Activated CD4-positive, alpha-beta T cell treated with anti-CD3 and anti-CD28 coated beads, Interleukin-2, amount 10 ng/mL, durations not matched to agents 7 days and 5 days (primary cell): ENCODE data around the gene SCCPDH. TPM values are rescaled to one million over a fixed set of nuclear protein-coding genes. Genes with fewer than 3 reads are reported as not detected.
"Not testable (repeated sequence)": the region's sequence is repeated elsewhere in the genome, so short reads cannot be mapped to it uniquely, and the experiment has no call there.

Source experiments
- CTCF ChIA-PET: fragments of 350-600 bp; sonication (Branson Sonifier 250); formaldehyde crosslinking; loops from one replicate; lab custom pipeline; 2021; ENCODE audit warnings: antibody characterized with exemption; lab: Charles Lee
- POLR2A ChIA-PET: fragments of 350-600 bp; sonication (Branson Sonifier 250); formaldehyde crosslinking; loops from one replicate; lab custom pipeline; 2021; ENCODE audit warnings: antibody characterized with exemption; lab: Charles Lee
- DNase-seq: peaks from one replicate; pipeline ENCODE4 v3.0.0-alpha.2; 2020
- H3K27ac Mint-ChIP-seq: one replicate; pipeline ENCODE4 v1.8.0; 2021; ENCODE audit warnings: mild to moderate bottlenecking, moderate library complexity, mixed read lengths
- H3K27me3 Mint-ChIP-seq: one replicate; pipeline ENCODE4 v1.8.0; 2021; ENCODE audit warnings: mixed read lengths
- H3K36me3 Mint-ChIP-seq: one replicate; pipeline ENCODE4 v1.8.0; 2021; ENCODE audit warnings: low read depth, mixed read lengths
- H3K4me1 Mint-ChIP-seq: one replicate; pipeline ENCODE4 v1.8.0; 2021; ENCODE audit warnings: mixed read lengths
- H3K4me3 Mint-ChIP-seq: one replicate; pipeline ENCODE4 v1.8.0; 2021; ENCODE audit warnings: mild to moderate bottlenecking, moderate library complexity, mixed read lengths
- H3K9me3 Mint-ChIP-seq: one replicate; pipeline ENCODE4 v1.8.0; 2021; ENCODE audit warnings: mixed read lengths
- total RNA-seq, 2 experiments: library from RNA; stranded (reverse); gene quantifications; one replicate each; pipeline ENCODE4 v1.2.3, GENCODE V29; 2021

Gene SCCPDH
- total RNA-seq, 2 experiments from 2014 or later: 9.4 to 10.9 TPM

DNA sequence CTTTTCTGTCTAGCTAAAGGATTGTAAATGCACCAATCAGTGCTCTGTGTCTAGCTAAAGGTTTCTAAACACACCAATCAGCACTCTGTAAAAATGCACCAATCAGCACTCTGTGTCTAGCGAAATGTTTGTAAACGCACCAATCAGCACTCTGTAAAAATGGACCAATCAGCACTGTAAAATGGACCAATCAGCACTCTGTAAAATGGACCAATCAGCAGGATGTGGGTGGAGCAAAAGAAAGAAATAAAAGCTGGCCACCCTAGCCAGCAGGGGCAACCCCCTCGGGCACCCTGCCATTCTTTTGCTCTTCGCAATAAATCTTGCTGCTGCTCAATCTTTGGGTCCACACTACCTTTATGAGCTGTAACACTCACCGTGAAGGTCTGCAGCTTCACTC lies 11.8 kb upstream of the SCCPDH start:
- DNase-seq, POLR2A ChIA-PET, H3K27ac Mint-ChIP-seq, H3K36me3 Mint-ChIP-seq, H3K4me3 Mint-ChIP-seq: not testable (repeated sequence)
- Mint-ChIP-seq H3K4me1 (peaks cover 15% of the 10 kb centered on the region), H3K9me3 (peaks cover 12% of the 10 kb centered on the region), H3K27me3 (peaks cover 14% of the 10 kb centered on the region)
- CTCF ChIA-PET: interaction anchor here (0.6 to 1.7 kb wide), 4 partner anchors 9 to 186 kb away, joined by 3 to 5 read pairs (median 3); no protein-coding TSS in a partner anchor

DNA sequence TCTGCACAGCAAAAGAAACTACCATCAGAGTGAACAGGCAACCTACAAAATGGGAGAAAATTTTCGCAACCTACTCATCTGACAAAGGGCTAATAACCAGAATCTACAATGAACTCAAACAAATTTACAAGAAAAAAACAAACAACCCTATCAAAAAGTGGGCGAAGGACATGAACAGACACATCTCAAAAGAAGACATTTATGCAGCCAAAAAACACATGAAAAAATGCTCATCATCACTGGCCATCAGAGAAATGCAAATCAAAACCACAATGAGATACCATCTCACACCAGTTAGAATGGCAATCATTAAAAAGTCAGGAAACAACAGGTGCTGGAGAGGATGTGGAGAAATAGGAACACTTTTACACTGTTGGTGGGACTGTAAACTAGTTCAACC lies 4.8 kb upstream of the SCCPDH start:
- CTCF ChIA-PET: not testable (repeated sequence)
- peaks cover 12% of the 10 kb centered on the region for H3K9me3 Mint-ChIP-seq

DNA sequence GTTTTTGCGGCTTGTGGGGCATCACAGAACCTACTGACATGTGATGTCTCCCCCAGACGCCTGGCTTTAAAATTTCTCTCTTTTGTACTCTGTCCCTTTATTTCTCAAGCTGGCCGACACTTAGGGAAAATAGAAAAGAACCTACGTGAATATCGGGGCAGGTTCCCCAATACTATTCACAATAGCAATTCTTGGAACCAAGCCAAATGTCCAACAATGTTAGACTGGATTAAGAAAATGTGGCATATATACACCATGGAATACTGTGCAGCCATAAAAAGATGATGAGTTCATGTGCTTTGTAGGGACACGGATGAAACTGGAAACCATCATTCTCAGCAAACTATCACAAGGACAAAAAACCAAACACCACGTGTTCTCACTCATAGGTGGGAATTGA lies 3.4 kb upstream of the SCCPDH start:
- POLR2A ChIA-PET, DNase-seq, H3K27ac Mint-ChIP-seq, H3K4me3 Mint-ChIP-seq, H3K36me3 Mint-ChIP-seq: not testable (repeated sequence)
- Mint-ChIP-seq H3K9me3 (peaks cover 12% of the 10 kb centered on the region), H3K27me3 (peaks cover 11% of the 10 kb centered on the region), H3K4me1 (peaks cover 11% of the 10 kb centered on the region)
- CTCF ChIA-PET: interaction anchor here (0.6 to 1.5 kb wide), 3 partner anchors 8 to 353 kb away, joined by 3 to 5 read pairs (median 3); no protein-coding TSS in a partner anchor

More for the DNA sequence above, 4.8 kb upstream of the SCCPDH start:
- peaks cover 15% of the 10 kb centered on the region for H3K27me3 Mint-ChIP-seq
- H3K4me3 Mint-ChIP-seq, DNase-seq, POLR2A ChIA-PET, H3K36me3 Mint-ChIP-seq, H3K27ac Mint-ChIP-seq, H3K4me1 Mint-ChIP-seq: not testable (repeated sequence)

DNA sequence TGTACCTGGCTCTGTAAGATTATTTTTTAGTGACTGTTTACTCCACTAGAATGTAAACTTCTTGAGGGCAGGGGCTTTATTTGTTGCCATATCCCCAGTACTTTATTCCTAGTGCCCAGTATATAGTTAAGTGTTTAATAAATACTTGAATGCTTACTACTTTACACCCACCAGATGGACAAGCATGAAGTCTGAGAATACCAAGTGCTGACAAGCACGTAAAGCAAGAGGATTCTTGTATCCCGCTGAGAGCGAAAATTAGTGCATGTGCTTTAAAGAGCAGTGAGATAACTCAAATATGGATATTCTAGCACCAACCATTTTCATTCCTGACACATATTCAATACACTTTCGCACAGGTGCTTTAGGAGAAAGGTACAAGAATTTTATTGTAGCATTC lies 1.5 kb upstream of the SCCPDH start:
- ChIA-PET CTCF (interaction anchor here (1.5 kb wide), 1 partner anchor 9 kb away, joined by 4 read pairs; no protein-coding TSS in a partner anchor), POLR2A (no interaction called here)
- Mint-ChIP-seq H3K27ac (no peak overlapping the region), H3K4me1 (peaks cover 11% of the 10 kb centered on the region), H3K27me3 (peaks cover 2% of the 10 kb centered on the region), H3K9me3 (peaks cover 12% of the 10 kb centered on the region), H3K36me3 (peaks cover 16% of the 10 kb centered on the region), H3K4me3 (no peak overlapping the region)
- no peak for DNase-seq

DNA sequence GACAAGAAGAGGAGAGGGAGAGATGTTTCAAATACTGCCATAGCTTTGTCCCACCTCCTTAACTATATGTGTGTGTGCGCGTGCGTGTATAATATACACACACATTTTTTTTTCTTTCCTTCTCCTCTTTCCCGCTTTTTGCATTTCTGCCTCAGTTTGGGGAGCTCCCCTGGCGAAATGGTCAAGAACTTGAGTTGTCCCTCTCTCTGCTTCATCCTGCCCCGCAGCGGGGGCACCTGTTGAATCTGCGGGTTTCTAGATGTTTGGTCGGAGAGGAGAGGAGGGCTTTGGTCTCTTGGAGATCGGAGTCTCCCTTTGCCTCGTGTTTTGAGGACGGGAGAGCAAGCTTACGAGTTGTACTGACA lies 504 bp downstream of the SCCPDH start:
- Mint-ChIP-seq H3K27ac (peak overlapping the region; percentile 79), H3K9me3 (peaks cover 22% of the 10 kb centered on the region), H3K27me3 (peaks cover 2% of the 10 kb centered on the region), H3K4me3 (peak overlapping the region; percentile 86), H3K36me3 (peaks cover 35% of the 10 kb centered on the region), H3K4me1 (peaks cover 11% of the 10 kb centered on the region)
- ChIA-PET CTCF (interaction anchor here (1.0 to 1.5 kb wide), 2 partner anchors 13 to 14 kb away, joined by 3 to 7 read pairs; no protein-coding TSS in a partner anchor), POLR2A (interaction anchor here (0.5 kb wide), 1 partner anchor 14 kb away, joined by 3 read pairs; no protein-coding TSS in a partner anchor)
- no peak for DNase-seq

DNA sequence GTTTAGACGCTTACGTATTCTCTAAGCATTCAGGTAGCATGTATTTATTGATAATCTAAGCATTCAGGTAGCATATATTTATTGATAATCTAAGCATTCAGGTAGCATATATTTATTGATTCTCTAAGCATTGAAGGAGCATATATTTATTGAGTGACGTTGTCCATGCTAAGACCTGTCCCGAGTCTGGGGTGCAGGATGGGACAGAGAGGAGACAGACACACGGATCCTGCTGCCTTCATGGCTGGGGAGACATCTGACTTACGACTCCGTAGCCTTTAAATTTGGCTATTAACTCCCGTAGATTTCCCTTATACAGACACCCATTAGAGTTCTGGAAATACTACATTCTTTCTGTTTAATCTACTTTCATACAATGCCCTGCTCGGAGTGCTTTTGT lies 982 bp downstream of the SCCPDH start:
- Mint-ChIP-seq H3K4me1 (peaks cover 11% of the 10 kb centered on the region), H3K9me3 (peaks cover 27% of the 10 kb centered on the region), H3K4me3 (peak overlapping the region; percentile 86), H3K27me3 (peaks cover 2% of the 10 kb centered on the region), H3K27ac (peak overlapping the region; percentile 79), H3K36me3 (peaks cover 39% of the 10 kb centered on the region)
- ChIA-PET CTCF (interaction anchor here (1.0 to 1.5 kb wide), 2 partner anchors 12 to 14 kb away, joined by 3 to 7 read pairs; no protein-coding TSS in a partner anchor), POLR2A (interaction anchor here (0.6 kb wide), 1 partner anchor 47 kb away, joined by 3 read pairs; no protein-coding TSS in a partner anchor)
- DNase-seq: no peak

DNA sequence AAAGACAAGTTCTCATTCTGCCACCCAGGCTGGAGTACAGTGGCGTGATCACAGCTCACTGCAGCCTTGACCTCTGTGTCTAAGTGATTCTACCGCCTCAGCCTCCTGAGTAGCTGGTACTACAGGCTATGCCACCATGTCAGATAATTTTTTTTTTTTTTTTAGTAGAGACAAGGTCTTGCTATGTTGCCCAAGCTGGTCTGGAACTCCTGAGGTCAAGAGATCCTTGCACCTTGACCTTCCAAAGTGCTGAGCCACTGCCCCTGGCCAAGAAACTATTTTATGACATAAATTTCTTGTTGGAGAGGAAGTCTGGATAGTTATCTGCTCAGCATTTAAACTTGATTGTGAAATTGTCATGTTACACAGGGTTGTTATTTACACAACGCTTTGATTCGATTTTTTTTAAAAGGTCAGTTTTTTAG lies 2.1 kb downstream of the SCCPDH start:
- no peak overlapping the region for H3K27ac Mint-ChIP-seq
- H3K36me3 Mint-ChIP-seq: peaks cover 42% of the 10 kb centered on the region
- no peak for DNase-seq
- H3K27me3 Mint-ChIP-seq: peaks cover 2% of the 10 kb centered on the region
- no peak overlapping the region for H3K4me3 Mint-ChIP-seq
- CTCF ChIA-PET: no interaction called here
- POLR2A ChIA-PET: no interaction called here
- H3K4me1 Mint-ChIP-seq: peaks cover 11% of the 10 kb centered on the region
- H3K9me3 Mint-ChIP-seq: peaks cover 22% of the 10 kb centered on the region

DNA sequence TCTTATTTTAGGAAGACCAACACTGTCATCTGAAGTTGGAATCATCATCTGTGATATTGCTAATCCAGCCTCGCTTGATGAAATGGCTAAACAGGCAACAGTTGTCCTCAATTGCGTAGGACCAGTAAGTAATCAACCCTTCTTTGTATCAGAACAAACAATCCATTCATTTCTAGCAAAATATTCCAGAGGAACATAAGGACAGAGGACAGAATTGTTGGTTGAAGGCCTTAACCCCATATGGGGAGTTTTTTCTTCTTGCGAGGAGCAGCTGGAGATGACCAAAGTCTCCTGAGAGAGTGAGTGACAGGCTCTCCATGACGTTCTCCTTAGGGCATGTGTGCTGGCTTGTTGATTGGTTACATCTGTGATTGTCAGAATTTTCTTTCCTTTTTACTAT lies 2.7 kb downstream of the SCCPDH start:
- CTCF ChIA-PET: no interaction called here
- Mint-ChIP-seq H3K4me1 (peaks cover 11% of the 10 kb centered on the region), H3K36me3 (peaks cover 48% of the 10 kb centered on the region), H3K27me3 (peaks cover 2% of the 10 kb centered on the region), H3K9me3 (peaks cover 25% of the 10 kb centered on the region), H3K27ac (no peak overlapping the region), H3K4me3 (no peak overlapping the region)
- no peak for DNase-seq
- POLR2A ChIA-PET: no interaction called here

DNA sequence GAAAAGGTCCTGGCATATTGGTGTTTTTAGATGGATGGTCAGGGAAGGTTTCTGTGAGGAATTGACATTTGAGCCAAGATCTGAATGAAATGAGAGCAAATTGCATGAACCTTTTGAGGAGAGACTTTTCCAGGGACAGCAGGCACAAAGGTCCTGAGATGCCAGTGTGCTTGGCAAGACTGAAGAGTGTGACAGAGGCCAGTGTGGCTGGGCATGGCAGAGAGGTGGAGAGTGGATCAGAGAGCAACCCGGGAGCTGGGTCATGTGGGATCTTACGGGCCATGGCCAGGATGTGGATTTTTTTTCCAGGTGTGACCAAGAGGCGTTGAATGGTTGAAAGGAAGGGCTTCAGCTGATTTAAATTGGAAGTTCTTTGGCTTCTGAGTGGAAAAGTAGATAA lies 3.4 kb downstream of the SCCPDH start:
- ChIA-PET POLR2A (no interaction called here), CTCF (no interaction called here)
- H3K36me3 Mint-ChIP-seq: peaks cover 52% of the 10 kb centered on the region
- H3K27ac Mint-ChIP-seq: no peak overlapping the region
- no peak for DNase-seq
- H3K9me3 Mint-ChIP-seq: peaks cover 23% of the 10 kb centered on the region
- peaks cover 11% of the 10 kb centered on the region for H3K4me1 Mint-ChIP-seq
- no peaks in the 10 kb centered on the region for H3K27me3 Mint-ChIP-seq
- H3K4me3 Mint-ChIP-seq: no peak overlapping the region

DNA sequence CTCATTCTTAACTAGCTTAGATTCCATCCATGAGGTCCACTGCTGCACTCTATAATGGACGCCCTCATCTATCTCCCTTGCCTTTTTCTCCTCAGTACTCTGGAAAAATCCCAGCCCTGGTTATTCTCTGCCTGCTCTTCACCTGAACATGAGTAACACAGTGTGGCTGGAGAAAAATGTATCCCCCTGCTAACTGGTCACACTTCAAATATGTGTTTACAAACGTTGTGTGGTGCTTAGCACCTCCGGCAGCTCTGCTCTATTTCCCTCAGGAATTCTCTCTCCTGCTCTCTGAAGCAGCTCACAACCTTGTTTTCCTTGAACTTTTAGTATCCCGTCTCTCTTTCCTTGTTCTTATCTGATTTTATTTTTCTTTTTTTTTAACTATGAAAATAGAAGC lies 4.1 kb downstream of the SCCPDH start:
- Mint-ChIP-seq H3K4me3 (no peak overlapping the region), H3K27me3 (no peaks in the 10 kb centered on the region), H3K36me3 (peaks cover 52% of the 10 kb centered on the region), H3K4me1 (peaks cover 11% of the 10 kb centered on the region), H3K27ac (no peak overlapping the region), H3K9me3 (peaks cover 23% of the 10 kb centered on the region)
- POLR2A ChIA-PET: no interaction called here
- no peak for DNase-seq
- CTCF ChIA-PET: no interaction called here

DNA sequence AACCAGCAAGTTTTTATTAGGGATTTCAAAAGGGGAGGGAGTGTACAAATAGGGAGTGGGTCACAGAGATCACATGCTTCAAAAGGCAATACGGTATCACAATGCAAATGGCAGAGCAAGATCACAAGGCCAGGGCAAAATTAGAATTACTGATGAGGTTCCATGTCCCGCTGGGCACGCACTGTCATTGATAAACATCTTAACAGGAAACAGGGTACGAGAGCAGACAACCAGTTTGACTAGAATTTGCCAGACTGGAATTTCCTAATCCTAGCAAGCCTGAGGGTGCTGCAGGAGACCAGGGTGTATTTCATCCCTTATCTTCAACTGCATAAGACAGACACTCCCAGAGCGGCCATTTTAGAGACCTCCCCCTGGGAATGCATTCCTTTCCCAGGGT lies 4.8 kb downstream of the SCCPDH start:
- H3K27ac Mint-ChIP-seq, H3K27me3 Mint-ChIP-seq, CTCF ChIA-PET, POLR2A ChIA-PET, DNase-seq, H3K4me3 Mint-ChIP-seq, H3K4me1 Mint-ChIP-seq: not testable (repeated sequence)
- H3K36me3 Mint-ChIP-seq: peaks cover 58% of the 10 kb centered on the region
- H3K9me3 Mint-ChIP-seq: peaks cover 23% of the 10 kb centered on the region

DNA sequence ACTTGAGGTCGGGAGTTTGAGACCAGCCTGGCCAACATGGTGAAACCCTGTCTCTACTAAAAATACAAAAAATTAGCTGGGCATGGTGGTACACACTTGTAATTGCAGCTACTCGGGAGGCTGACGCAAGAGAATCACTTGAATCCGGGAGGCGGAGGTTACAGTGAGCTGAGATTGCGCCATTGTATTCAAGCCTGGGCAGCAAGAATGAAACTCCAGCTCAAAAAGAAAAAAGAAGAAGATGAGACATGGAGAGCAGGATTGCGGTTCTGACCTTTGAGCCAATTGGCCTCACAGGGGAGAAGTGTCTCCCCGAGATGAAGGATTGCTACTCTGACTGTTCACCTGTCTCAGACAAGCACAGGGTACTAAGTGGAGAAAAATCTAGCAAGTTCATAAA lies 6.6 kb downstream of the SCCPDH start:
- peaks cover 23% of the 10 kb centered on the region for H3K9me3 Mint-ChIP-seq
- H3K27me3 Mint-ChIP-seq: no peaks in the 10 kb centered on the region
- peaks cover 72% of the 10 kb centered on the region for H3K36me3 Mint-ChIP-seq
- ChIA-PET CTCF (interaction anchor here (0.6 to 1.0 kb wide), 2 partner anchors 44 to 233 kb away, joined by 3 read pairs; no protein-coding TSS in a partner anchor), POLR2A (no interaction called here)
- no peak overlapping the region for H3K27ac Mint-ChIP-seq
- no peak overlapping the region for H3K4me3 Mint-ChIP-seq
- H3K4me1 Mint-ChIP-seq: no peaks in the 10 kb centered on the region
- DNase-seq: no peak

DNA sequence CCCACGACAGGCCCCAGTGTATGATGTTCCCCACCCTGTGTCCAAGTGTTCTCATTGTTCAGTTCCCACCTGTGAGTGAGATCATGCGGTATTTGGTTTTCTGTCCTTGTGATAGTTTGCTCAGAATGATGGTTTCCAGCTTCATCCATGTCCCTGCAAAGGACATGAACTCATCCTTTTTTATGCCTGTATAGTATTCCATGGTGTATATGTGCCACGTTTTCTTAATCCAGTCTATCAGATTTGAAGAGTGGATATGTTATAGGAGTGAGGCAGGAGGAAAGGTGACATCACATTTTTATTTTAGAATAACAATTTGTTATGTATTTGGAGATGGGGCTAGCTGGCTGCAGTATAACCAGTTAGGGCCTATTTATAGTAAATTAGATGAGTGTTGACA lies 7.7 kb downstream of the SCCPDH start:
- H3K27ac Mint-ChIP-seq, H3K4me3 Mint-ChIP-seq, H3K27me3 Mint-ChIP-seq, H3K4me1 Mint-ChIP-seq, DNase-seq, POLR2A ChIA-PET: not testable (repeated sequence)
- H3K9me3 Mint-ChIP-seq: peaks cover 23% of the 10 kb centered on the region
- H3K36me3 Mint-ChIP-seq: peaks cover 76% of the 10 kb centered on the region
- CTCF ChIA-PET: interaction anchor here (1.0 kb wide), 1 partner anchor 234 kb away, joined by 3 read pairs; no protein-coding TSS in a partner anchor

DNA sequence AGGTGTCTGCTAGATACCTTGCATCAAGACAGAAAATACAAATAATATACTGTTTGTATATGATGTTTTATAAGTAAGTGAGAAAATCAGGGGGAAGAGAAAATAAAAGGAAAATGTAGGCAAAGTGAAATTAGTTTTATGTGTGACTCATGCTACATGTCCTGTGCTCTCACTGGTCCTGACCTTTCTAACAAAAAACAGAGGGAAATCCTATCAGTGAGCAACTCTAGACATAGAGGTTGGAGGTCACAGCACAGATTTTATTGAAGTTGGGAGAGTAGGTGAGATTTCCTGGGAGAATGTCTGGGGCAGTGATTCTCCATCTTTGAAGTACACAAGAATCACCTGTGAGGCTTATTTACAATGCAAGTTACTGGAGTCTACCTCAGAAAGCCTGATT lies 9.5 kb downstream of the SCCPDH start:
- Mint-ChIP-seq H3K4me3 (no peak overlapping the region), H3K9me3 (peaks cover 18% of the 10 kb centered on the region), H3K27me3 (no peaks in the 10 kb centered on the region), H3K36me3 (peaks cover 67% of the 10 kb centered on the region), H3K27ac (no peak overlapping the region), H3K4me1 (no peaks in the 10 kb centered on the region)
- no peak for DNase-seq
- POLR2A ChIA-PET: no interaction called here
- CTCF ChIA-PET: no interaction called here
